OCI-LY1 (cell line): ENCODE results near the gene NPS.

ENCODE experiments used
- EZH2 ChIP-seq: fragments of 200-600 bp; sonication (generic), shearing (Covaris generic); IDR thresholded peaks from 2 replicates; pipeline ENCODE4 v1.8.0; 2017; ENCODE audit warnings: borderline replicate concordance, mixed run types, mild to moderate bottlenecking, antibody characterized with exemption, low read length, moderate library complexity, mixed read lengths
- TF ChIP-seq, protein P1 (sequence below): fragments of 200-600 bp; sonication (generic), shearing (Covaris generic); IDR thresholded peaks from 2 replicates; pipeline ENCODE4 v1.5.1; 2017; ENCODE audit warnings: mild to moderate bottlenecking, antibody characterized with exemption, low read length, moderate library complexity, mixed read lengths

DNA sequence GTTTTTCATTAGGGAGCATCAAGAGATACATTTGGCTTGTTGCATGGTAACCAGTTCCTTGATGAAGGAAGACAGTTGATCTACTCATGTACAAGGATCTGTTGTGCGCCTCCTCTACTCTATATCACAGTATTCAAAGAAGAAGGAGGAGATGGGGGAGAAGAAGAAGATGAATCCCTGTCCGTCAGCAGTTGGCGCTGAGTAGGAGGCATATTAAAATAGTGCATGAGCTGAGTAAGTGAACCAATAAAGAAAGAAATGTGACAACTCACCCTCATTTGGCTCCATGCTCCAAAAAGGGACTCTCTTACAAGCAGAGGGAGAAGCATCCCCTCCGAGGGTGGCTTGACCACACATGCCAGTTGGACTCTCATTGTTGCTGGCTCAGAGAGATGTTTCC is 20.1 kb downstream of the NPS start:
- TF ChIP-seq, protein P1, sequence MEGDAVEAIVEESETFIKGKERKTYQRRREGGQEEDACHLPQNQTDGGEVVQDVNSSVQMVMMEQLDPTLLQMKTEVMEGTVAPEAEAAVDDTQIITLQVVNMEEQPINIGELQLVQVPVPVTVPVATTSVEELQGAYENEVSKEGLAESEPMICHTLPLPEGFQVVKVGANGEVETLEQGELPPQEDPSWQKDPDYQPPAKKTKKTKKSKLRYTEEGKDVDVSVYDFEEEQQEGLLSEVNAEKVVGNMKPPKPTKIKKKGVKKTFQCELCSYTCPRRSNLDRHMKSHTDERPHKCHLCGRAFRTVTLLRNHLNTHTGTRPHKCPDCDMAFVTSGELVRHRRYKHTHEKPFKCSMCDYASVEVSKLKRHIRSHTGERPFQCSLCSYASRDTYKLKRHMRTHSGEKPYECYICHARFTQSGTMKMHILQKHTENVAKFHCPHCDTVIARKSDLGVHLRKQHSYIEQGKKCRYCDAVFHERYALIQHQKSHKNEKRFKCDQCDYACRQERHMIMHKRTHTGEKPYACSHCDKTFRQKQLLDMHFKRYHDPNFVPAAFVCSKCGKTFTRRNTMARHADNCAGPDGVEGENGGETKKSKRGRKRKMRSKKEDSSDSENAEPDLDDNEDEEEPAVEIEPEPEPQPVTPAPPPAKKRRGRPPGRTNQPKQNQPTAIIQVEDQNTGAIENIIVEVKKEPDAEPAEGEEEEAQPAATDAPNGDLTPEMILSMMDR = no peak
- no peak for TF ChIP-seq EZH2
